Parathyroid adenoma (tissue), 2 donors: ENCODE results near the gene TTC23.
A peak's percentile ranks its signal among the peaks of the same experiment; 100 is the strongest.

Experiments used
- H2AFZ ChIP-seq: fragments of 300-600 bp; sonication (generic); one replicate; pipeline ENCODE4 v1.7.0; 2017; ENCODE audit warnings: antibody characterized with exemption, mild to moderate bottlenecking
- H3K27ac ChIP-seq: fragments of 300-600 bp; sonication (generic); one replicate; pipeline ENCODE4 v1.7.0; 2017
- H3K27me3 ChIP-seq: fragments of 300-600 bp; sonication (generic); one replicate; pipeline ENCODE4 v1.7.0; 2017; ENCODE audit warnings: low read length; ENCODE audit not compliant: control insufficient read depth, insufficient read depth
- H3K36me3 ChIP-seq: fragments of 300-600 bp; sonication (generic); one replicate; pipeline ENCODE4 v1.7.0; 2017; ENCODE audit warnings: low read length; ENCODE audit not compliant: control insufficient read depth, insufficient read depth
- H3K4me1 ChIP-seq: fragments of 300-600 bp; sonication (generic); one replicate; pipeline ENCODE4 v1.7.0; 2017; ENCODE audit warnings: control low read depth
- H3K4me2 ChIP-seq: fragments of 300-600 bp; sonication (generic); one replicate; pipeline ENCODE4 v1.7.0; 2017; ENCODE audit warnings: low read length
- H3K4me3 ChIP-seq: fragments of 300-600 bp; sonication (generic); one replicate; pipeline ENCODE4 v1.7.0; 2017; ENCODE audit warnings: low read depth, low read length
- H3K79me2 ChIP-seq: fragments of 300-600 bp; sonication (generic); one replicate; pipeline ENCODE4 v1.7.0; 2017; ENCODE audit warnings: control low read depth
- H3K9ac ChIP-seq: fragments of 300-600 bp; sonication (generic); one replicate; pipeline ENCODE4 v1.7.0; 2017; ENCODE audit warnings: mild to moderate bottlenecking
- H3K9me3 ChIP-seq: fragments of 300-600 bp; sonication (generic); one replicate; pipeline ENCODE4 v1.7.0; 2017; ENCODE audit warnings: low read length; ENCODE audit not compliant: control insufficient read depth
- TF ChIP-seq, protein P1 (sequence below): fragments of 300-600 bp; sonication (generic); IDR thresholded peaks from one replicate; pipeline ENCODE4 v1.7.0; 2017; ENCODE audit warnings: antibody characterized with exemption, mild to moderate bottlenecking
- donor health status: primary hyperparathyroidism.

The TTC23 gene

DNA sequence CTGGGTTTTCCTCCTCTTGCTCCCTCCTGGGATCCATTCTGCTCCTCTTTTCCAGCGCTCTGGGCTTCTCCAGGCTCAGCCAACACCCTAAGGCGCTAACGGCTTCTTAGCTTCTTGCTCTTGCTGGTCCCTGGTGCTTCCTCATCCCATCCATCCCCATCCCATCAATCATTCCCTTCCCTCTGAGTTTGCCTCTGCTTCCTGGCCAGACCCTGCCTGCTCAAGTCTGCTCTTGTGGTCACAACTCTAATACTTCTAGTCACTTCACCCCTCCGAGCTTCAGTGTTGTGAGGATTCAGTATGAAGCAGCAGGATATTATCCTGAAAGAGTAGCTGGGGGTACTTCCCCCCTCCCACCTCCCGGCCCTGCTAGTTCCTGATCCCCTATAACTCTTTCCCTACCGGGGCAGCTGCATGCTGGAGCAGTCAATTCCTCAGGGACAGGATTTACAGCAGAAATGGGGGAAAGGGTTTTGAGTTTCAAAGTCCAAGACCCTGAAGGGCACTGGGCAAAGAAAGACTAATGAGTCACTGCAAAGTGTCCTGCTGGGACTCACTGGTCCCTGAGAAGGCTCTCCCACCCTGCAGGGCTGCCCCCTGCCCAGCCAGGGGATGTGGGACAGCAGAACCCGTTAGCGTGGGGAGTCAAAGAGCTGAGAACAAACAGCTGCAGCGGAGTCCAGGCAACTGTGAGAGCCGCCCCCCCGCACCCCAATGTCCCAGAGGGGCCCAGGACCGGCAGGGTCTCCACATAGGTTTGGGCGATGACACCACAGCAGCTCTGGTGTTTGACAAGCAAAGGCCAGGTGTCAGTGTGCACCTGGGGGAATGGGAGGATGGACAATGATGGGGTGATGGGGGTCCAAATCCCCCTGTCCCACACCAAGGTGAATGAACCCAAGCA is 146.8 kb downstream of the TTC23 start:
- peaks cover 2% of the 10 kb centered on the region for H3K4me1 ChIP-seq
- H2AFZ ChIP-seq = no peak overlapping the region
- no peaks in the 10 kb centered on the region for H3K9me3 ChIP-seq
- no peak overlapping the region for H3K4me2 ChIP-seq
- no peaks in the 10 kb centered on the region for H3K27me3 ChIP-seq
- H3K9ac ChIP-seq = no peak overlapping the region
- TF ChIP-seq, protein P1, sequence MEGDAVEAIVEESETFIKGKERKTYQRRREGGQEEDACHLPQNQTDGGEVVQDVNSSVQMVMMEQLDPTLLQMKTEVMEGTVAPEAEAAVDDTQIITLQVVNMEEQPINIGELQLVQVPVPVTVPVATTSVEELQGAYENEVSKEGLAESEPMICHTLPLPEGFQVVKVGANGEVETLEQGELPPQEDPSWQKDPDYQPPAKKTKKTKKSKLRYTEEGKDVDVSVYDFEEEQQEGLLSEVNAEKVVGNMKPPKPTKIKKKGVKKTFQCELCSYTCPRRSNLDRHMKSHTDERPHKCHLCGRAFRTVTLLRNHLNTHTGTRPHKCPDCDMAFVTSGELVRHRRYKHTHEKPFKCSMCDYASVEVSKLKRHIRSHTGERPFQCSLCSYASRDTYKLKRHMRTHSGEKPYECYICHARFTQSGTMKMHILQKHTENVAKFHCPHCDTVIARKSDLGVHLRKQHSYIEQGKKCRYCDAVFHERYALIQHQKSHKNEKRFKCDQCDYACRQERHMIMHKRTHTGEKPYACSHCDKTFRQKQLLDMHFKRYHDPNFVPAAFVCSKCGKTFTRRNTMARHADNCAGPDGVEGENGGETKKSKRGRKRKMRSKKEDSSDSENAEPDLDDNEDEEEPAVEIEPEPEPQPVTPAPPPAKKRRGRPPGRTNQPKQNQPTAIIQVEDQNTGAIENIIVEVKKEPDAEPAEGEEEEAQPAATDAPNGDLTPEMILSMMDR = no peak
- H3K79me2 ChIP-seq = no peaks in the 10 kb centered on the region
- H3K27ac ChIP-seq = no peak overlapping the region
- H3K36me3 ChIP-seq = no peaks in the 10 kb centered on the region
- H3K4me3 ChIP-seq = no peak overlapping the region

- H2AFZ ChIP-seq = no peak overlapping the region
- TF ChIP-seq, protein P1 = no peak
- no peak overlapping the region for H3K4me2 ChIP-seq
- no peaks in the 10 kb centered on the region for H3K36me3 ChIP-seq
- no peaks in the 10 kb centered on the region for H3K79me2 ChIP-seq
- no peak overlapping the region for H3K9ac ChIP-seq
- H3K27me3 ChIP-seq = no peaks in the 10 kb centered on the region
- no peak overlapping the region for H3K4me3 ChIP-seq
- H3K4me1 ChIP-seq = peaks cover 2% of the 10 kb centered on the region
- no peaks in the 10 kb centered on the region for H3K9me3 ChIP-seq
- no peak overlapping the region for H3K27ac ChIP-seq
Measured at GRCh38 chr15:99101501-99101900, 147.9 kb downstream of the TTC23 start.

DNA sequence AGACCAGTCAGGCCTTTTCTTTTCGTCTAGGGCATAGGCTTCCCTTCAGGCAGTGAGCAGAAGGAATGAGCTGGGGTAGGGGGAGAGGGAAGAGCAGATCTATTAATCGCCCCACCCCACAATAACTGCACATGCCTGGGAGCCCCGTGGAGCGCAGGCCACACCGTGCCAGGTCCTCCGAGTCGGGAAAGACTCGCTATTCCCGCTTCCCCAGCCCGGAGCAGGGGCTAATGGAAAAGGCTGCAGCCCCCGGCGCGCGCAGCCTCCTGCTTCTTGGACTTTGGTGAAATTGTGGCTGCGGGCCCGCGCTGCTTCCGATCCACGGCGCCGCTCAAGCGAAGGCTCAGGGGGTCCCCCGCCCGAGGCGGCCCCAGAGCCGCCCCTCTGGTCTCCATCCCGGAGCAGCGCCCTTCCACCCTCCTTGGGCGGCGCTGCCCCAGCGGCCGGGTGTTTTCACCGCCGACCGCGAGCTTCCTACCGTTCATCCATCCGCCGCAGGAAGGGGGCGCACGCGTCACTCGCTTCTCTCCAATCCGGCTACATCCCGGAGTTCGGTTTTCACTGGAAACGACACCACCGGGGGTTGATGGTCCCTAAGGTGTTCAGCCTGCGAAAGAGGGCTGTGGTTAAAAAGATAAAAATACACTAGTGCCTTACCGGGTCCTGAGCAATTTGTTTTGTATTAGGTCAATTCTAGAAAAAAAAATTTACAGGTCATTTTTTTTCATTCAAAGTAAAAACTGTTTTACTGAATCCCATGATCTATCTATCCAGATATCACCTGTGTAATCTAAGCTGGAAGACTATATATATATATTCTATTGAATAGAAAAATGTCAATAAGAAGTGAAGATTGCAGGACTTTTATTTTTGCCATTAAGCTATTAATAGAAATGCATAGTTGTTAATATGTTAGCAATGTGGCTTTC is 148.9 kb downstream of the TTC23 start:
- no peaks in the 10 kb centered on the region for H3K9me3 ChIP-seq
- peak overlapping the region; percentile 38 for H3K4me2 ChIP-seq
- TF ChIP-seq, protein P1 = peak; percentile 71
- H3K9ac ChIP-seq = no peak overlapping the region
- no peaks in the 10 kb centered on the region for H3K79me2 ChIP-seq
- no peak overlapping the region for H3K27ac ChIP-seq
- no peaks in the 10 kb centered on the region for H3K4me1 ChIP-seq
- no peak overlapping the region for H3K4me3 ChIP-seq
- no peaks in the 10 kb centered on the region for H3K27me3 ChIP-seq
- peak overlapping the region; percentile 67 for H2AFZ ChIP-seq
- H3K36me3 ChIP-seq = no peaks in the 10 kb centered on the region

DNA sequence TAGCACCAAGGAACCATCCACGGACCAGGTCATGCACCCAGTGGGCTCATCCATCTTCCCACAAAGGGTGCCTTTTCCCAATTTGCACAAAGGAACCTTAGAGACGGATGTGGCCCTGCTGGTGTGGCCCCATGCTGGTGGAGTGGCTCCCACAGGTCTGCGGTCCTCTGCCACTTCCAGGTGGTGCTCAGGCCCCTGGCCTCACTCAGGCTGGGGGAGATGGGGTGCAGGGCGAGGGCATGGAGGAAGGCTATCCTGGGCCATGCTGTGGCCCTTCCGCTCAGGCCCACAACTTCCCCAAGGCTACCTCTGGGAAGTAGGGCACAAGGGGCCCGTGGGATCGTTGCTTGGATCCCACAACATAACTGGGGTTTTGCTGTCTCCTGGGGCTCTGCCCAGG is 149.7 kb downstream of the TTC23 start:
- no peak overlapping the region for H3K4me3 ChIP-seq
- no peaks in the 10 kb centered on the region for H3K4me1 ChIP-seq
- TF ChIP-seq, protein P1 = no peak
- no peaks in the 10 kb centered on the region for H3K36me3 ChIP-seq
- no peak overlapping the region for H2AFZ ChIP-seq
- no peak overlapping the region for H3K9ac ChIP-seq
- H3K9me3 ChIP-seq = no peaks in the 10 kb centered on the region
- no peak overlapping the region for H3K4me2 ChIP-seq
- H3K27me3 ChIP-seq = no peaks in the 10 kb centered on the region
- H3K27ac ChIP-seq = no peak overlapping the region
- no peaks in the 10 kb centered on the region for H3K79me2 ChIP-seq
